Stimulated activated CD4-positive, alpha-beta T cell treated with anti-CD3 and anti-CD28 coated beads, Interleukin-1b, Interleukin-23, amount 100 ng/mL, for 1 hour (primary cell): ENCODE data around the gene PMM1.
"Not testable (repeated sequence)": the region's sequence is repeated elsewhere in the genome, so short reads cannot be mapped to it uniquely, and the experiment has no call there.

Experiments
- DNase-seq, 2 donors: peaks; one replicate each; pipeline ENCODE4 v3.0.0-alpha.2; 2020; ENCODE audit warnings: low read depth in 2 of 2

The PMM1 gene

GRCh38 chr22:41596776-41597634, 7.4 kb upstream of the PMM1 start:
- no peak for DNase-seq

- no peak for DNase-seq
Observed at GRCh38 chr22:41595703-41596102, 6.1 kb upstream of the PMM1 start.

- not testable (repeated sequence) for DNase-seq
Observed at GRCh38 chr22:41593336-41593960, 3.8 kb upstream of the PMM1 start.

DNA sequence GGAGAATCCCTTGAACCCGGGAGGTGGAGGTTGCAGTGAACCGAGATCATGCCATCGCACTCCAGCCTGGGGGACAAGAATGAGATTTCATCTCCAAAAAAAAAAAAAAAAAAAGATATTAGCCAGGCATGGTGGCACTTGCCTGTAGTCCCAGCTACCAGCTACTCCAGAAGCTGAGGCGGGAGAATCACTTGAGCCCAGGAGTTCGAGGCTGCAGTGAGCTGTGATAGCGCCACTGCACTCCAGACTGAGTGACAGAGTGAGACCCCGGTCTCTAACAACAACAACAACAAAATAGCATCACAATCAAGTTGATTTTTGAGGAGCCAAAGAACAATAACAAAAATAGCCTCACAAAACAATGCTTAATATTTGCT, 2.3 kb downstream of the PMM1 start:
- no peak for DNase-seq

DNA sequence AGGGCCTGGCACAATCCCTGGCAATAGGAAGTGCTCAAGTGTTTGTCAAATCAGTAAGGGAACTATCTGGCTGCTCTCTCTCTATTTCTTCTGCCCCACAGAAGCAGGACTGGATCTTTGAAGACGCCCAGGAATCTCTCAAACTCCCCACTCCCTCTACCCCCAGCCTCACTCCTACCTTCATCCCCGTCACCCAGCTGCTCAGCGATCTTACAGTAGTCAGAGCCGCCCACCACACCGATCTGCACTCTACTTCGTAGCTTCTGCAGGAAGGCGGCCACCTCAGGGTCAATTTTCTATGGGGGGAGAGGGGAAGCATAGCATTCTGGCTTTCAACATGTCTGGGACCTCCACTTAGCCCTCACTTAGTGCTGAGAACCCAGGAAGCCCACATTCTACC, 3.7 kb downstream of the PMM1 start:
- DNase-seq, result no peak

DNA sequence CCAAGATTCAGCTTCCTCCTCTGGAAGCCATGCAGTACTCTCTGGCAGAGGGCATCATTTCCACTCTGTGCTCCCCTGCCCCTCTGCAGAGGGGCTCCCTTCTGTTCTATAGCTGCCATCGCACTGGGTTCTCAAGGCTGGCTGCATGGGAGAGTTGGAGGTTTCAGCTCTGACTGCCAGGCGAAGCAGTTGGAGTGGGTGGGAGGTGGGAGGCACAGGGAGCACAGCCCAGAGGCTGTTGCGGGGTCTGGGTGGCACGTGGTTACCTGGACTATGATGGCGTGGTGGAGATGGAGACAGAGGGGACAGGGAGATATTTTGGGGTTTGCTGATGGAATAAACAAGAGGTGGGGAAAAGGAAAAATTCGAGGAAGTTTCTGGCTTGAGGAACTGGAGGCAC, 4.8 kb downstream of the PMM1 start:
- no peak for DNase-seq

DNA sequence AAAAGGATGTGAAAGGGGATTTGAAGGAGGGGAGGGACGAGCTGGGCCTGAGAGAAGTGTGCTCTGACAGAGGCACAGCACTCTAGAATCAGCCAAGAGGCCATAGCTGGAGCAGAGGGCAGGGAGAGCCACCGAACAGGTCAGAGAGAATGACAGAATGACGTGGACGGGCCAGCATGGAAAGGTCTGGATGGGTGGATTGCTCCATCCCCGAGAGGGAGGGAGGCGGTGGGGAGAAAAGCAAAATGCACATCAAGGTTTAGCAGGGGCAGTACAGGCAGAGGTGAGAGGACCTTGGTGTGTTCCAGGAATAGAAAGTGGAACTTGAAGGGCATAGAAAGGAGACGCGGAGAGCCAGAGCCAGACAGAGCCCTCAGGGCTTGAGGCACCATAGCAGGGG, 6.9 kb downstream of the PMM1 start:
- no peak for DNase-seq

- DNase-seq, result no peak
Observed at GRCh38 chr22:41579997-41580355, 9.7 kb downstream of the PMM1 start.

DNA sequence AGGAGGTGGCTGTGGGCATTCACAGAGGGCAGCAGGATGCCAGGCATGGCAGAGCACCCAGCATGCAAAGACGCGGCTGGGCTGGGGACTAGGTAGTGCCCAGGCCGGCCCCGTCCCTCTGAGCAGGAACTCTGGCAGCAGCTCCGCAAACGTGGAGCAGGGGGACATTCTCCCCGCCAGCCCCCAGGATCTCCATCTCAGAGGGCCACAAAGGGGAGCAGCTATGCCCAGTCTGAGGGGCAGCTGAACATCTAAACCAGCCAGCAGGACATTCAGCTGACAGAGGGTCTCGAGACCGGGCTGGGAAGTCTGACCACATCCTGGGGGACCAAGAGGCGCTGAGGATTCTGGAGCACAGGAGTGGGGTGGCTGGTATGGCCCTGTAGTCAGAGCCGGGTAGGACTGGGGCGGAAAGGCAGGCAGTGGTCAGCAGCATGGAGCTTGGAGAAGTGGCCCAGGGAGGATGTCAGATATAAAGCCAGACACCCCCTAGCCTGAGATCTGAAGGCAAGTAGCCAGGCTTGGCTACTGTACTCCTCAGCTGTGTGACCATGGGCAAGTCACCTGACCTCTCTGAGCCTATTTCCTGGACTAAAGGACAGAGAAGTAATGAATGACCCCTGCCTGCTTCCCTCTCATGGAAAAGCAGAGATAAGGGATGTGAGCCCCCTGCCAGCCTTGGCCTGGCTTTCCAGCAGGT, 10.2 kb downstream of the PMM1 start:
- no peak for DNase-seq

DNA sequence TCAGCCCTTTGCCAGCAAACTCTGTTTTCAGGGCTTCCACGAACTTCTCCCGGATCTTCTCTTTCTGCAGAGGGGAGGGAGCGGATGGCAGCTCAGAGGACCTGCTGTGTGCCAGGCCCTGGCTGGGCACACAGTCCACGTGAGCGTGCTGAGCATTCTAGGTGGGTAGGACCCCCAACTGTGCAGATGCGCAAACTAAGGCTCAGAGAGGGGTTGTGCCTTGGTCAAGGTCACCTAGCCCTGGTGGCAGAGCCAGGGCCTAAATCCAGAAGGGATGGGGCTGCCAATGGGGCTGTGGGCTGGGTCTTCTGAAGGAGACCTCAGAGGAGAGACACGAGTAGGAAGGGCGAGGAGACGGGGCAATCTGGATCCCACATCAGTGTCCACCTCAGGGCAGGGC, 10.8 kb downstream of the PMM1 start:
- no peak for DNase-seq

DNA sequence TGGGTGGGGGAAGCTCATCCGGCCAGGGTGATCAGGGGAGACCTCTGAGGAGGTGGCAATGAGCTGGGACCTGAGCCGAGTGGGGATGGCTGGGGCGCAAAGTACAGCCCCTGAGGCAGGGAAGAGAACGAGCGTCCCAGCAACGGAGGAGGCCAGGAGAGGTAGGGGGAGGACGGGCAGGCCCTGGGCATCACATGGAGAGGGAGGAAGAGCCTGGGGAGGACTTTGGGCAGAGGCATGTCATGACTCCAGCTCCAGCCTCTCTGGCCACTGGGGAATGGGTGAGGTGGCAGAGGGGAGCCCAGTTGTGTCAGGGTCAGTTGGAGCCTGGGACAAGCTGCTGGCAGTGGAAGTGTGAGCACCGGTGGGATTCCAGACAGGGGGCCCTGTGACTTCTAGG, 11.5 kb downstream of the PMM1 start:
- DNase-seq, result no peak

DNA sequence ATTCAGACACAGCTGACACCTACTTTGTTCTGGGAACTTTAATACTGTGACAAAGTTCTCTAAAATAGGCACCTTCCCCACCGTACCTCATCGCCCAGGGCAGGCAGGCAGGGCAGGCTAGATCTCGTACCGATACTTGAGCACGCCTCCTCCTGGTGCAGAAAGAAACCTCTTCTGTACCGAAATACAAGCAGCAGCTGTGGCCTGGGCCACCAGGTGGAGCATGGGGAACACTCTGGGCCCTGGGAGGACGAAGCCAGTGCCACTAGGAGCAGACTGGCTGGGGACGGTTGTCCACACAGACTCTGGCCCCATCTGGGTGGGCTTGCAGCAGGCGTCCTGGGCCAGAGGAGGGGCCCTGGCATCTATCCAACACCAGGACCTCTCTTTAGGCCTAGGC, 12.8 kb downstream of the PMM1 start:
- no peak for DNase-seq

- no peak for DNase-seq
Observed at GRCh38 chr22:41575533-41575932, 14.1 kb downstream of the PMM1 start.

GRCh38 chr22:41574847-41575381, 14.7 kb downstream of the PMM1 start:
- no peak for DNase-seq

GRCh38 chr22:41573677-41574076, 16.0 kb downstream of the PMM1 start:
- no peak for DNase-seq

DNA sequence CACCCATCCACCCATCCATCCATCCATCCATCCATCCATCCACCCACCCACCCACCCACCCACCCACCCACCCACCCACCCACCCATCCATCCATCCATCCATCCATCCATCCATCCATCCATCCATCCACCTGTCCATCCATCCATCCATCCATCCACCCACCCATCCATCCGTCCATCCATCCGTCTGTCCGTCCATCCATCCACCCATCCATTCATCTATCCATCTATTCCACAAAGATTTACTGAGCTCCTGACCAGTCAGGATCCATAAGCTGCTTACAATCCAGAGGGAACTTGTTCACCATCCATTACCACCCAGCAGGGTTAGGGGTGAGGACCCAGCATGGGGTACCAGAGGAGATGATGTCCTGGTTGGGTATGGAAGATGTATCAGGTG, 17.3 kb downstream of the PMM1 start:
- DNase-seq, result not testable (repeated sequence)

GRCh38 chr22:41571786-41572185, 17.9 kb downstream of the PMM1 start:
- DNase-seq, result no peak

GRCh38 chr22:41570221-41570620, 19.4 kb downstream of the PMM1 start:
- DNase-seq, result no peak

- DNase-seq, result no peak
Observed at GRCh38 chr22:41568811-41569210, 20.8 kb downstream of the PMM1 start.

DNA sequence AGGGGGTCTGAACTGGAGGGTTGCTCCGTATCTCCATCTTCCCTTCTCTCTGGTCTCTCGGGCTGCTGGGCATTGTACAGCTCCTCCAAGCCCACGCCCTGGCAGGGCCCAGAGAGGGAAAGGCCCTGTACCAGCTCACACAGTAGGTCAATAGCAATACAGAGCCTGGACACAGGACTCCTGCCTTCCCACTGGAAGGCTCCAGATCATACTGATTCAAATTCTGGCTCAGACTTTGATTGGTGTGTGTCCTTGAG, 22.2 kb downstream of the PMM1 start:
- DNase-seq, result no peak

DNA sequence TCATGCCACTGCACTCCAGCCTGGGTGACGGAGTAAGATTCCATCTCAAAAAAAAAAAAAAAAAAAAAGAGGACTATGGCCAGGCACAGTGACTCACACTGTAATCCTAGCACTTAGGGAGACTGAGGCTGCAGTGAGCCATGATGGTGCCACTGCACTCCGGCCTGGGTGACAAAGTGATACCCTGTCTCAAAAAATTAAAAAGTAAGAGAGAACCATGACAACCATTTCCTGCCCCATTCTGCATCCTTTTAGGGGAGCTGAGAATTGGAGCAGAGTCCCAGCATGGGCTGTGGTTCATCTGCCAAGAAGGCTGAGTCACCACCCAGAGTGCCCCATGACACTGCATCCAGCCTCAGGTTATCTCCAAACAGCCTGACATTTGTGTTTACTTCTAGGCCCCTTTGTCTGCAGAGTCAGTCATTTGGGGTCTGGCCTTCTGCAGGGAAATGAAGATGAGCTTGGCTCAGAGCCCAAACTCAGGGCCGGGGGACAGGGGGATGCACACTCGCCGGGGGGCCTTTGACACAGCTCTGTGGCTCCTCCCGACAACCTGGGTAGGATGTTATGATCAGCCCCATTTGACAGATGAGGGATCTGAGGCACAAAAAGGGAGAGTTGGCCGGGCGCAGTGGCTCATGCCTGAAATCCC, 24.1 kb downstream of the PMM1 start:
- no peak for DNase-seq

GRCh38 chr22:41564563-41564962, 25.1 kb downstream of the PMM1 start:
- no peak for DNase-seq
